Subcutaneous adipose tissue (tissue), 4 donors: ENCODE results near the gene PLEKHA4. TPM values are rescaled to one million over a fixed set of nuclear protein-coding genes. Genes with fewer than 3 reads are reported as not detected.

Source experiments
- CTCF ChIP-seq: fragments of 450-650 bp; IDR thresholded peaks from one replicate; pipeline ENCODE4 v1.5.1; 2016; ENCODE audit warnings: low read depth, mild to moderate bottlenecking, control low read depth, antibody characterized with exemption, moderate library complexity
- total RNA-seq, 4 donors: library from RNA; depleted of rRNA; stranded (reverse); fragments of >200 nt; gene quantifications; one replicate each; pipeline ENCODE4 v1.1.0, GENCODE V29; 2016

The PLEKHA4 gene
- total RNA-seq, 4 donors from 2014 or later: 5.7 to 27.3 (median 8.5) TPM

- TF ChIP-seq CTCF: no peak
These were observed 34.4 kb downstream of the PLEKHA4 start for GRCh38 chr19:48833977-48834376.

- no peak for TF ChIP-seq CTCF
These were observed 35.4 kb downstream of the PLEKHA4 start for GRCh38 chr19:48833049-48833448.

- no peak for TF ChIP-seq CTCF
These were observed 37.5 kb downstream of the PLEKHA4 start for GRCh38 chr19:48830965-48831364.

GRCh38 chr19:48830088-48830487, 38.3 kb downstream of the PLEKHA4 start:
- TF ChIP-seq CTCF: no peak

GRCh38 chr19:48826606-48827020, 41.8 kb downstream of the PLEKHA4 start:
- TF ChIP-seq CTCF: no peak

GRCh38 chr19:48822514-48822913, 45.9 kb downstream of the PLEKHA4 start:
- no peak for TF ChIP-seq CTCF

GRCh38 chr19:48821633-48822032, 46.8 kb downstream of the PLEKHA4 start:
- TF ChIP-seq CTCF: no peak

GRCh38 chr19:48819366-48819816, 49.0 kb downstream of the PLEKHA4 start:
- TF ChIP-seq CTCF: no peak
